GM12891 (cell line): ENCODE results near the gene POLR1B.

ENCODE experiments used
- PAX5 ChIP-seq: IDR thresholded peaks from 2 replicates; pipeline ENCODE4 v1.6.1; 2011; ENCODE audit warnings: low read length, moderate library complexity, mild to moderate bottlenecking; ENCODE audit not compliant: insufficient read depth, severe bottlenecking
- POLR2A ChIP-seq: IDR thresholded peaks from 2 replicates; pipeline ENCODE4 v1.6.1; 2011; ENCODE audit warnings: low read depth, low read length, control low read depth
- POLR2AphosphoS5 ChIP-seq: IDR thresholded peaks from 2 replicates; pipeline ENCODE4 v1.6.1; 2011; ENCODE audit warnings: low read depth, low read length, control low read depth
- POU2F2 ChIP-seq: IDR thresholded peaks from 2 replicates; pipeline ENCODE4 v1.6.1; 2011; ENCODE audit warnings: low read depth, mild to moderate bottlenecking, control low read depth, low read length, moderate library complexity
- SPI1 ChIP-seq: IDR thresholded peaks from 2 replicates; pipeline ENCODE4 v1.6.1; 2011; ENCODE audit warnings: low read depth, low read length, control low read depth
- TAF1 ChIP-seq: IDR thresholded peaks from 2 replicates; pipeline ENCODE4 v1.6.1; 2011; ENCODE audit warnings: low read depth, low read length, control low read depth

GRCh38 chr2:112540906-112541305 is 1.4 kb upstream of the POLR1B start:
- TF ChIP-seq POLR2AphosphoS5 (no peak), POLR2A (no peak), TAF1 (no peak), SPI1 (no peak), PAX5 (no peak), POU2F2 (no peak)
